CD4-positive, alpha-beta T cell treated with Interleukin-12 subunit alpha and Interleukin-12 subunit beta, for 1 hour (primary cell): Measurements from ENCODE around the gene UBE2QL1.

Source experiments
- DNase-seq: peaks from one replicate; pipeline ENCODE4 v3.0.0-alpha.2; 2020

UBE2QL1 gene

GRCh38 chr5:6541256-6542013, 92.8 kb downstream of the UBE2QL1 start:
- DNase-seq = no peak

GRCh38 chr5:6542421-6543345, 94.0 kb downstream of the UBE2QL1 start:
- no peak for DNase-seq

- DNase-seq = no peak
These were observed 94.7 kb downstream of the UBE2QL1 start for GRCh38 chr5:6543346-6543730.

GRCh38 chr5:6543830-6544560, 95.3 kb downstream of the UBE2QL1 start:
- no peak for DNase-seq
